OCI-LY7 (cell line): ENCODE results near the gene LYZL6.

Experiments used
- EZH2phosphoT487 ChIP-seq: fragments of 200-600 bp; sonication (generic); IDR thresholded peaks from 2 replicates; pipeline ENCODE4 v1.6.1; 2018; ENCODE audit warnings: low read depth, borderline replicate concordance, mild to moderate bottlenecking, mixed run types, antibody characterized with exemption, low read length, moderate library complexity, mixed read lengths
- TF ChIP-seq, protein P1 (sequence below): fragments of 200-600 bp; sonication (generic); conservative IDR thresholded peaks from 2 replicates; pipeline ENCODE4 v1.5.1; 2014; ENCODE audit warnings: mild to moderate bottlenecking, antibody characterized with exemption, low read length, moderate library complexity, mixed read lengths

DNA sequence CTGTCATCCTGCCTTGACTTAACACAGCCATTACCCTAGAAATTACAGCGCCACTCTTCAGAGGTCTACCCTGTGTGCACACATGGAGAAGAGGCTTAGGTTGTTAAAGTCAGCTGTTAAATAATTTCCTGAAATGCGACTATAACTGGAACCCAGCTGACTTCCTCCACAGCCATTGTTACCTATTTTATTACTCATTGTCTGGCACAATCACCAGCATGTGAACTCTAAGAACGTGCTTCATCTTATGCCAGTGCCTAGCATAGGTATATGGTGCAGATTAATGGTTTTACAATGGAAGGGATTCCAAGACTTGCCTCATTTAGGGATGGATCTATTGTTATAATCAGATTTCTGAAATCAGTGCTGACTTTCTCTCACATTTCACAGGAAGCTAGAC, 24.8 kb downstream of the LYZL6 start:
- TF ChIP-seq, protein P1, sequence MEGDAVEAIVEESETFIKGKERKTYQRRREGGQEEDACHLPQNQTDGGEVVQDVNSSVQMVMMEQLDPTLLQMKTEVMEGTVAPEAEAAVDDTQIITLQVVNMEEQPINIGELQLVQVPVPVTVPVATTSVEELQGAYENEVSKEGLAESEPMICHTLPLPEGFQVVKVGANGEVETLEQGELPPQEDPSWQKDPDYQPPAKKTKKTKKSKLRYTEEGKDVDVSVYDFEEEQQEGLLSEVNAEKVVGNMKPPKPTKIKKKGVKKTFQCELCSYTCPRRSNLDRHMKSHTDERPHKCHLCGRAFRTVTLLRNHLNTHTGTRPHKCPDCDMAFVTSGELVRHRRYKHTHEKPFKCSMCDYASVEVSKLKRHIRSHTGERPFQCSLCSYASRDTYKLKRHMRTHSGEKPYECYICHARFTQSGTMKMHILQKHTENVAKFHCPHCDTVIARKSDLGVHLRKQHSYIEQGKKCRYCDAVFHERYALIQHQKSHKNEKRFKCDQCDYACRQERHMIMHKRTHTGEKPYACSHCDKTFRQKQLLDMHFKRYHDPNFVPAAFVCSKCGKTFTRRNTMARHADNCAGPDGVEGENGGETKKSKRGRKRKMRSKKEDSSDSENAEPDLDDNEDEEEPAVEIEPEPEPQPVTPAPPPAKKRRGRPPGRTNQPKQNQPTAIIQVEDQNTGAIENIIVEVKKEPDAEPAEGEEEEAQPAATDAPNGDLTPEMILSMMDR: no peak
- no peak for TF ChIP-seq EZH2phosphoT487
